Heart left ventricle (tissue), 13 donors: ENCODE results near the gene TRPM2.

Experiments used
- POLR2A ChIP-seq, 2 donors: fragments of 450-650 bp; IDR thresholded peaks; one replicate each; pipeline ENCODE4 v1.6.1; 2017; ENCODE audit warnings: antibody characterized with exemption in 2 of 2, mild to moderate bottlenecking in 2 of 2, moderate library complexity in 2 of 2
- TF ChIP-seq, protein P1 (sequence below), 12 donors: fragments of 200-600 bp; sonication (generic) in 4 of 12; IDR thresholded peaks; one replicate each; pipeline versions ENCODE4 v1.5.0 to v1.8.0; 2018 to 2022; ENCODE audit warnings: antibody characterized with exemption in 12 of 12, mild to moderate bottlenecking in 5 of 12
- donor health status: ischemic (EF 13 %, LVEDD 7.1; RV severe dilation, severe dysfunction).
- donor health status: DM: no; HTN: yes; CAD: no.
- donor health status: DM: no; HTN: no; CAD: no.
- donor health status: ischemic (EF 25% LVEDD 6.9; RV normal size, moderate dysfunction).
- donor health status: ischemic (EF 25% LVEDD 5.7; RV mildly dilated, moderate dysfunction).
- donor health status: ischemic (EF 35%, LVEDD 5.7; RV mildly dilated, moderate dysfunction).
- donor health status: nonischemic (EF 11% LVEDD 7.7; RV severe dilation, severe dysfunction).
- donor health status: DM: yes; HTN: yes; CAD: no.
- donor health status: PGD.
- donor health status: ischemic (EF 29% LVEDD 5.4; RV normal size, mild dysfunction).
- donor health status: nonischemic (EF 23%, LVEDD 6.1; RV moderate dilation, normal function).

DNA sequence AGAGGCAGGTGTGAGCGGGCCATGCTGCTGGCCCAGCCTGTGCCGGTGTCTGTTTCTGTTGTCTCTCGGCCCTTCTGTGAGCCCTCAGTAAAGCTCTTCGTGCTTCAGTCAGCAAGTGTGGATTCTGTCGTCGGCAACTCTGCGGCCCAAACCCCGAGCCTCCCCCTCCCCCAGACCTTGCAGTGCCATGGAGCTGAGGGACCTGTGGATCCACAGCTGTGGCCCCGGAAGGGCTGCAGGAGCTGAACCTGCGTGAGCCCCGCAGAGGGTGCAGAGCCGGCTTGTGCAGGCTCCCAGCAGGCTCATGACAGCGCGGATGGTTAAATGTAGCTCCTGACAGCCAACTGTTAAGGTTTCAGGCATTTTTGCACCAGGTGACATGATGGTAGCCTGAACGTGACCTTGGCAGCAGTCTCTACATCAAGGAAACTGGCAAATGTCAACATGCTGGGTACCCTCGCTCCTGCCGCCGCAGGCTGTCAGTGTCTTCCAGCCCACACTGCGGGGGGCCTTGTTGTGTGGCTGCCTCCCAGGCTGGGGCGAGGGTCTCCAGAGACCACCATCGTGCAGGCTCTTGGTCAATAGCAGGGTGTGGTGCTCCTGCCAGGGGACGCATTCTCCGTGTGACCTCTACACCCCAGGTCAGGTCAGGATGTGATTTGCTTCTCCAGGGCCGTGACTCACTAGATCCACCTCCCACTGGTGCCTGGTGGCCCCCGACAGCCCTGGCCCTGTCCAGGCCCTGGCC is 108.8 kb downstream of the TRPM2 start:
- TF ChIP-seq, protein P1, sequence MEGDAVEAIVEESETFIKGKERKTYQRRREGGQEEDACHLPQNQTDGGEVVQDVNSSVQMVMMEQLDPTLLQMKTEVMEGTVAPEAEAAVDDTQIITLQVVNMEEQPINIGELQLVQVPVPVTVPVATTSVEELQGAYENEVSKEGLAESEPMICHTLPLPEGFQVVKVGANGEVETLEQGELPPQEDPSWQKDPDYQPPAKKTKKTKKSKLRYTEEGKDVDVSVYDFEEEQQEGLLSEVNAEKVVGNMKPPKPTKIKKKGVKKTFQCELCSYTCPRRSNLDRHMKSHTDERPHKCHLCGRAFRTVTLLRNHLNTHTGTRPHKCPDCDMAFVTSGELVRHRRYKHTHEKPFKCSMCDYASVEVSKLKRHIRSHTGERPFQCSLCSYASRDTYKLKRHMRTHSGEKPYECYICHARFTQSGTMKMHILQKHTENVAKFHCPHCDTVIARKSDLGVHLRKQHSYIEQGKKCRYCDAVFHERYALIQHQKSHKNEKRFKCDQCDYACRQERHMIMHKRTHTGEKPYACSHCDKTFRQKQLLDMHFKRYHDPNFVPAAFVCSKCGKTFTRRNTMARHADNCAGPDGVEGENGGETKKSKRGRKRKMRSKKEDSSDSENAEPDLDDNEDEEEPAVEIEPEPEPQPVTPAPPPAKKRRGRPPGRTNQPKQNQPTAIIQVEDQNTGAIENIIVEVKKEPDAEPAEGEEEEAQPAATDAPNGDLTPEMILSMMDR (IDR thresholded peaks at IDR 0.05): no peak
- TF ChIP-seq POLR2A (IDR thresholded peaks at IDR 0.05): no peak
